Activated naive CD4-positive, alpha-beta T cell treated with anti-CD3 and anti-CD28 coated beads for 36 hours (primary cell): ENCODE data around the gene ANP32A. TPM values are rescaled to one million over a fixed set of nuclear protein-coding genes. Genes with fewer than 3 reads are reported as not detected.
A peak's percentile ranks its signal among the peaks of the same experiment; 100 is the strongest.
"Not testable (repeated sequence)": the region's sequence is repeated elsewhere in the genome, so short reads cannot be mapped to it uniquely, and the experiment has no call there.

Experiments used
- CTCF ChIA-PET: fragments of 350-600 bp; sonication (Branson Sonifier 250); formaldehyde crosslinking; loops from one replicate; lab custom pipeline; 2021; ENCODE audit warnings: antibody characterized with exemption; lab: Charles Lee
- DNase-seq: peaks from one replicate; pipeline ENCODE4 v3.0.0-alpha.2; 2020
- H3K27ac Mint-ChIP-seq: one replicate; pipeline ENCODE4 v1.8.0; 2021; ENCODE audit warnings: mild to moderate bottlenecking, mixed read lengths
- H3K27me3 Mint-ChIP-seq: one replicate; pipeline ENCODE4 v1.8.0; 2021; ENCODE audit warnings: low read depth, mixed read lengths
- H3K36me3 Mint-ChIP-seq: one replicate; pipeline ENCODE4 v1.8.0; 2021; ENCODE audit warnings: low read depth, mixed read lengths
- H3K4me1 Mint-ChIP-seq: one replicate; pipeline ENCODE4 v1.8.0; 2021; ENCODE audit warnings: low read depth, mixed read lengths
- H3K4me3 Mint-ChIP-seq: one replicate; pipeline ENCODE4 v1.8.0; 2021; ENCODE audit warnings: mild to moderate bottlenecking, moderate library complexity, mixed read lengths
- H3K9me3 Mint-ChIP-seq: one replicate; pipeline ENCODE4 v1.8.0; 2021; ENCODE audit warnings: mixed read lengths
- intact Hi-C: fragments of 100-400 bp; cut with micrococcal nuclease; formaldehyde crosslinking; loops from one replicate; pipeline ENCODE4 v1.15.1; 2023
- total RNA-seq, 2 experiments: library from RNA; stranded (reverse); gene quantifications; one replicate each; pipeline ENCODE4 v1.2.3, GENCODE V29; 2021

ANP32A gene
- total RNA-seq, result 100 to 1,000 TPM; 216 to 245 TPM

- CTCF ChIA-PET, result no interaction called here
- peak within 1 kb of the TSS; percentile 84 for H3K4me3 Mint-ChIP-seq
- intact Hi-C loops, result loop anchor here (2.0 kb wide), 1 partner anchor 544 kb away; the partner anchor contains the start of gene FEM1B
- peaks cover 18% of the 10 kb centered on the region for H3K36me3 Mint-ChIP-seq
- peak within 1 kb of the TSS; percentile 94 for H3K27ac Mint-ChIP-seq
- H3K9me3 Mint-ChIP-seq, result no peaks in the 10 kb centered on the region
- H3K27me3 Mint-ChIP-seq, result no peaks in the 10 kb centered on the region
- H3K4me1 Mint-ChIP-seq, result peaks cover 31% of the 10 kb centered on the region
- DNase-seq, result peak; percentile 95
Observed at GRCh38 chr15:68820295-68821189, at the start of gene ANP32A. Gene ANP32A (minus strand): TSS chr15:68820895. CDS start chr15:68820751, 144 bp downstream.

GRCh38 chr15:68868296-68868695 is 47.6 kb upstream of the ANP32A start:
- no peaks in the 10 kb centered on the region for H3K4me1 Mint-ChIP-seq
- H3K9me3 Mint-ChIP-seq, result peaks cover 1% of the 10 kb centered on the region
- no peak overlapping the region for H3K27ac Mint-ChIP-seq
- CTCF ChIA-PET, result interaction anchor here (1.3 to 1.7 kb wide), 2 partner anchors 57 to 193 kb away, joined by 4 to 8 read pairs; no protein-coding TSS in a partner anchor
- H3K27me3 Mint-ChIP-seq, result peaks cover 3% of the 10 kb centered on the region
- intact Hi-C loops, result no loop called here
- DNase-seq, result no peak
- H3K4me3 Mint-ChIP-seq, result no peak overlapping the region
- H3K36me3 Mint-ChIP-seq, result no peaks in the 10 kb centered on the region

- H3K4me1 Mint-ChIP-seq, result no peaks in the 10 kb centered on the region
- peaks cover 5% of the 10 kb centered on the region for H3K27me3 Mint-ChIP-seq
- DNase-seq, result no peak
- peaks cover 3% of the 10 kb centered on the region for H3K36me3 Mint-ChIP-seq
- H3K4me3 Mint-ChIP-seq, result no peak overlapping the region
- intact Hi-C loops, result no loop called here
- H3K9me3 Mint-ChIP-seq, result peaks cover 8% of the 10 kb centered on the region
- no peak overlapping the region for H3K27ac Mint-ChIP-seq
- CTCF ChIA-PET, result interaction anchor here (1.2 kb wide), 1 partner anchor 192 kb away, joined by 3 read pairs; no protein-coding TSS in a partner anchor
Observed at GRCh38 chr15:68862415-68862814, 41.7 kb upstream of the ANP32A start.

- intact Hi-C loops, H3K36me3 Mint-ChIP-seq, H3K27me3 Mint-ChIP-seq, H3K27ac Mint-ChIP-seq, CTCF ChIA-PET, H3K4me3 Mint-ChIP-seq, H3K4me1 Mint-ChIP-seq, DNase-seq: not testable (repeated sequence)
- H3K9me3 Mint-ChIP-seq, result peaks cover 19% of the 10 kb centered on the region
Observed at GRCh38 chr15:68858666-68859065, 38.0 kb upstream of the ANP32A start.

GRCh38 chr15:68857443-68857842 is 36.7 kb upstream of the ANP32A start:
- H3K27ac Mint-ChIP-seq, H3K27me3 Mint-ChIP-seq, H3K36me3 Mint-ChIP-seq, intact Hi-C loops, H3K4me3 Mint-ChIP-seq, DNase-seq, H3K4me1 Mint-ChIP-seq: not testable (repeated sequence)
- CTCF ChIA-PET, result interaction anchor here (0.6 kb wide), 1 partner anchor 666 kb away, joined by 3 read pairs; no protein-coding TSS in a partner anchor
- peaks cover 18% of the 10 kb centered on the region for H3K9me3 Mint-ChIP-seq

GRCh38 chr15:68852461-68852860 is 31.8 kb upstream of the ANP32A start:
- CTCF ChIA-PET, result interaction anchor here (0.8 to 1.3 kb wide), 3 partner anchors 11 to 24 kb away, joined by 3 read pairs; no protein-coding TSS in a partner anchor
- H3K27me3 Mint-ChIP-seq, result peaks cover 4% of the 10 kb centered on the region
- H3K36me3 Mint-ChIP-seq, result peaks cover 1% of the 10 kb centered on the region
- intact Hi-C loops, result no loop called here
- no peak for DNase-seq
- H3K4me3 Mint-ChIP-seq, result no peak overlapping the region
- H3K9me3 Mint-ChIP-seq, result peaks cover 12% of the 10 kb centered on the region
- H3K27ac Mint-ChIP-seq, result no peak overlapping the region
- H3K4me1 Mint-ChIP-seq, result no peaks in the 10 kb centered on the region

- CTCF ChIA-PET, result interaction anchor here (0.8 to 1.3 kb wide), 3 partner anchors 11 to 25 kb away, joined by 3 read pairs; no protein-coding TSS in a partner anchor
- intact Hi-C loops, result no loop called here
- Mint-ChIP-seq H3K27ac (no peak overlapping the region), H3K4me3 (no peak overlapping the region), H3K27me3 (peaks cover 4% of the 10 kb centered on the region), H3K4me1 (no peaks in the 10 kb centered on the region), H3K36me3 (no peaks in the 10 kb centered on the region), H3K9me3 (peaks cover 8% of the 10 kb centered on the region)
- DNase-seq, result no peak
Observed at GRCh38 chr15:68851971-68852370, 31.3 kb upstream of the ANP32A start.

- no peaks in the 10 kb centered on the region for H3K4me1 Mint-ChIP-seq
- H3K27me3 Mint-ChIP-seq, result peaks cover 15% of the 10 kb centered on the region
- no peaks in the 10 kb centered on the region for H3K9me3 Mint-ChIP-seq
- H3K4me3 Mint-ChIP-seq, result no peak overlapping the region
- CTCF ChIA-PET, result interaction anchor here (0.6 kb wide), 1 partner anchor 100 kb away, joined by 4 read pairs; no protein-coding TSS in a partner anchor
- intact Hi-C loops, result no loop called here
- DNase-seq, result no peak
- no peaks in the 10 kb centered on the region for H3K36me3 Mint-ChIP-seq
- H3K27ac Mint-ChIP-seq, result no peak overlapping the region
Observed at GRCh38 chr15:68849497-68849896, 28.8 kb upstream of the ANP32A start.

GRCh38 chr15:68846851-68847439 is 26.2 kb upstream of the ANP32A start:
- no peaks in the 10 kb centered on the region for H3K9me3 Mint-ChIP-seq
- peaks cover 9% of the 10 kb centered on the region for H3K4me1 Mint-ChIP-seq
- no peak overlapping the region for H3K27ac Mint-ChIP-seq
- intact Hi-C loops, result no loop called here
- DNase-seq, result no peak
- no peak overlapping the region for H3K4me3 Mint-ChIP-seq
- CTCF ChIA-PET, result interaction anchor here (0.6 to 0.8 kb wide), 2 partner anchors 34 to 297 kb away, joined by 3 read pairs; no protein-coding TSS in a partner anchor
- H3K36me3 Mint-ChIP-seq, result no peaks in the 10 kb centered on the region
- peaks cover 29% of the 10 kb centered on the region for H3K27me3 Mint-ChIP-seq

GRCh38 chr15:68844856-68845550 is 24.3 kb upstream of the ANP32A start:
- H3K36me3 Mint-ChIP-seq, result no peaks in the 10 kb centered on the region
- H3K4me1 Mint-ChIP-seq, result peaks cover 9% of the 10 kb centered on the region
- DNase-seq, result no peak
- H3K27ac Mint-ChIP-seq, result no peak overlapping the region
- intact Hi-C loops, result no loop called here
- CTCF ChIA-PET, result no interaction called here
- H3K4me3 Mint-ChIP-seq, result no peak overlapping the region
- no peaks in the 10 kb centered on the region for H3K9me3 Mint-ChIP-seq
- H3K27me3 Mint-ChIP-seq, result peaks cover 40% of the 10 kb centered on the region

- intact Hi-C loops, result no loop called here
- peaks cover 48% of the 10 kb centered on the region for H3K27me3 Mint-ChIP-seq
- no peaks in the 10 kb centered on the region for H3K9me3 Mint-ChIP-seq
- CTCF ChIA-PET, result no interaction called here
- peaks cover 9% of the 10 kb centered on the region for H3K4me1 Mint-ChIP-seq
- H3K4me3 Mint-ChIP-seq, result peak overlapping the region; percentile 66
- H3K27ac Mint-ChIP-seq, result no peak overlapping the region
- peak; percentile 33 for DNase-seq
- no peaks in the 10 kb centered on the region for H3K36me3 Mint-ChIP-seq
Observed at GRCh38 chr15:68843425-68844311, 23.0 kb upstream of the ANP32A start.
